ENCODE measurements around the gene GPLD1.

- TF ChIP-seq SP1 (IDR thresholded peaks at IDR 0.05): no peak
- TF ChIP-seq FOXA1 (IDR thresholded peaks at IDR 0.05): no peak
- TF ChIP-seq, protein P1, sequence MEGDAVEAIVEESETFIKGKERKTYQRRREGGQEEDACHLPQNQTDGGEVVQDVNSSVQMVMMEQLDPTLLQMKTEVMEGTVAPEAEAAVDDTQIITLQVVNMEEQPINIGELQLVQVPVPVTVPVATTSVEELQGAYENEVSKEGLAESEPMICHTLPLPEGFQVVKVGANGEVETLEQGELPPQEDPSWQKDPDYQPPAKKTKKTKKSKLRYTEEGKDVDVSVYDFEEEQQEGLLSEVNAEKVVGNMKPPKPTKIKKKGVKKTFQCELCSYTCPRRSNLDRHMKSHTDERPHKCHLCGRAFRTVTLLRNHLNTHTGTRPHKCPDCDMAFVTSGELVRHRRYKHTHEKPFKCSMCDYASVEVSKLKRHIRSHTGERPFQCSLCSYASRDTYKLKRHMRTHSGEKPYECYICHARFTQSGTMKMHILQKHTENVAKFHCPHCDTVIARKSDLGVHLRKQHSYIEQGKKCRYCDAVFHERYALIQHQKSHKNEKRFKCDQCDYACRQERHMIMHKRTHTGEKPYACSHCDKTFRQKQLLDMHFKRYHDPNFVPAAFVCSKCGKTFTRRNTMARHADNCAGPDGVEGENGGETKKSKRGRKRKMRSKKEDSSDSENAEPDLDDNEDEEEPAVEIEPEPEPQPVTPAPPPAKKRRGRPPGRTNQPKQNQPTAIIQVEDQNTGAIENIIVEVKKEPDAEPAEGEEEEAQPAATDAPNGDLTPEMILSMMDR (IDR thresholded peaks at IDR 0.05; ENCODE audit: low read depth, low read length, missing input control): no peak
- TF ChIP-seq YY1 (IDR thresholded peaks at IDR 0.05): no peak
- no peak for TF ChIP-seq HNF4G (IDR thresholded peaks at IDR 0.05)
- TF ChIP-seq TAF1 (conservative IDR thresholded peaks at IDR 0.05): no peak
- TF ChIP-seq, protein P2, sequence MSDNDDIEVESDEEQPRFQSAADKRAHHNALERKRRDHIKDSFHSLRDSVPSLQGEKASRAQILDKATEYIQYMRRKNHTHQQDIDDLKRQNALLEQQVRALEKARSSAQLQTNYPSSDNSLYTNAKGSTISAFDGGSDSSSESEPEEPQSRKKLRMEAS (IDR thresholded peaks at IDR 0.05): no peak
- no peak for TF ChIP-seq GABPA (IDR thresholded peaks at IDR 0.05 in 1 of 2, conservative IDR thresholded peaks at IDR 0.05 in 1 of 2)
- TF ChIP-seq RAD21 (IDR thresholded peaks at IDR 0.05): no peak
- TF ChIP-seq, protein P3, sequence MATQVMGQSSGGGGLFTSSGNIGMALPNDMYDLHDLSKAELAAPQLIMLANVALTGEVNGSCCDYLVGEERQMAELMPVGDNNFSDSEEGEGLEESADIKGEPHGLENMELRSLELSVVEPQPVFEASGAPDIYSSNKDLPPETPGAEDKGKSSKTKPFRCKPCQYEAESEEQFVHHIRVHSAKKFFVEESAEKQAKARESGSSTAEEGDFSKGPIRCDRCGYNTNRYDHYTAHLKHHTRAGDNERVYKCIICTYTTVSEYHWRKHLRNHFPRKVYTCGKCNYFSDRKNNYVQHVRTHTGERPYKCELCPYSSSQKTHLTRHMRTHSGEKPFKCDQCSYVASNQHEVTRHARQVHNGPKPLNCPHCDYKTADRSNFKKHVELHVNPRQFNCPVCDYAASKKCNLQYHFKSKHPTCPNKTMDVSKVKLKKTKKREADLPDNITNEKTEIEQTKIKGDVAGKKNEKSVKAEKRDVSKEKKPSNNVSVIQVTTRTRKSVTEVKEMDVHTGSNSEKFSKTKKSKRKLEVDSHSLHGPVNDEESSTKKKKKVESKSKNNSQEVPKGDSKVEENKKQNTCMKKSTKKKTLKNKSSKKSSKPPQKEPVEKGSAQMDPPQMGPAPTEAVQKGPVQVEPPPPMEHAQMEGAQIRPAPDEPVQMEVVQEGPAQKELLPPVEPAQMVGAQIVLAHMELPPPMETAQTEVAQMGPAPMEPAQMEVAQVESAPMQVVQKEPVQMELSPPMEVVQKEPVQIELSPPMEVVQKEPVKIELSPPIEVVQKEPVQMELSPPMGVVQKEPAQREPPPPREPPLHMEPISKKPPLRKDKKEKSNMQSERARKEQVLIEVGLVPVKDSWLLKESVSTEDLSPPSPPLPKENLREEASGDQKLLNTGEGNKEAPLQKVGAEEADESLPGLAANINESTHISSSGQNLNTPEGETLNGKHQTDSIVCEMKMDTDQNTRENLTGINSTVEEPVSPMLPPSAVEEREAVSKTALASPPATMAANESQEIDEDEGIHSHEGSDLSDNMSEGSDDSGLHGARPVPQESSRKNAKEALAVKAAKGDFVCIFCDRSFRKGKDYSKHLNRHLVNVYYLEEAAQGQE (IDR thresholded peaks at IDR 0.05): no peak
- TF ChIP-seq, protein P4, sequence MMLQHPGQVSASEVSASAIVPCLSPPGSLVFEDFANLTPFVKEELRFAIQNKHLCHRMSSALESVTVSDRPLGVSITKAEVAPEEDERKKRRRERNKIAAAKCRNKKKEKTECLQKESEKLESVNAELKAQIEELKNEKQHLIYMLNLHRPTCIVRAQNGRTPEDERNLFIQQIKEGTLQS (IDR thresholded peaks at IDR 0.05): no peak
- TF ChIP-seq JUND (IDR thresholded peaks at IDR 0.05): no peak
- TF ChIP-seq EGR1 (IDR thresholded peaks at IDR 0.05; ENCODE audit: low read depth in 2 of 2): no peak
Measured at GRCh38 chr6:24535210-24535609, 45.8 kb upstream of the GPLD1 start.
